ENCODE data around the gene ANKRD22. TPM values are rescaled to one million over a fixed set of nuclear protein-coding genes. Genes with fewer than 3 reads are reported as not detected.

Gene ANKRD22
- total and polyA plus RNA-seq, 10 of the 15 experiments (the other 5 are each of a cell fraction or from before 2014, with no cell fraction given) = 0.30 to 1.3 (median 0.71) TPM

- ChIA-PET SMC1A (ENCODE audit: uncharacterized antibody, unreplicated experiment) (interaction anchor here (1.0 to 7.2 kb wide), 2 partner anchors 31 to 65 kb away, joined by 5 to 82 read pairs; no protein-coding TSS in a partner anchor), CTCF (interaction anchor here (11.9 kb wide), 1 partner anchor 32 kb away, joined by 160 read pairs; no protein-coding TSS in a partner anchor), POLR2A (no interaction called here), RAD21 (ENCODE audit: unreplicated experiment) (no interaction called here)
- H3K79me2 ChIP-seq (ENCODE audit: control insufficient read depth, insufficient read depth, low read length) = no peaks in the 10 kb centered on the region
- H3K36me3 ChIP-seq (ENCODE audit: control insufficient read depth in 2 of 2, insufficient read depth in 2 of 2, low read length in 1 of 2) = no peaks in the 10 kb centered on the region
- no peak overlapping the region for H3K4me3 ChIP-seq
- FAIRE-seq (no peak), ATAC-seq (no peak), DNase-seq (ENCODE audit: low read depth, low spot score) (no peak)
- no TSS peak for BruUV-seq (replicated peaks)
- intact Hi-C loops (cut with micrococcal nuclease; ENCODE audit: unreplicated experiment) = no loop called here
- H3K4me1 ChIP-seq (ENCODE audit: control insufficient read depth, insufficient read depth, low read length) = no peaks in the 10 kb centered on the region
- no peaks in the 10 kb centered on the region for H3K9me3 ChIP-seq (replicated peaks; ENCODE audit: control insufficient read depth, insufficient read depth, low read length)
- no peak overlapping the region for H2AFZ ChIP-seq (ENCODE audit: control insufficient read depth, low read depth, low read length)
- no peaks in the 10 kb centered on the region for H4K20me1 ChIP-seq (ENCODE audit: control insufficient read depth, insufficient read depth)
- no peaks in the 10 kb centered on the region for H3K27me3 ChIP-seq (replicated peaks in 1 of 2; ENCODE audit: control insufficient read depth in 2 of 2, insufficient read depth in 2 of 2, low read length in 1 of 2)
- no peak overlapping the region for H3K27ac ChIP-seq (ENCODE audit: control insufficient read depth, insufficient read depth)
- WGBS (ENCODE audit: insufficient coverage, insufficient replicate concordance, low lambda C conversion rate, missing lambda C conversion rate) = 95% methylated on average over 2 of the region's 2 CpGs
- no peak for TF ChIP-seq ZSCAN29 (IDR thresholded peaks at IDR 0.05)
- no peak for TF ChIP-seq PKNOX1 (IDR thresholded peaks at IDR 0.05)
- TF ChIP-seq ZZZ3 (IDR thresholded peaks at IDR 0.05; ENCODE audit: control insufficient read depth, insufficient read length, low read depth) = no peak
- TF ChIP-seq DPF2 (IDR thresholded peaks at IDR 0.05) = no peak
- no peak for TF ChIP-seq ZNF207 (IDR thresholded peaks at IDR 0.05; ENCODE audit: borderline replicate concordance)
- TF ChIP-seq PAX5 (IDR thresholded peaks at IDR 0.05; ENCODE audit: borderline replicate concordance, low read depth, low read length) = no peak
- no peak for TF ChIP-seq SREBF1 (IDR thresholded peaks at IDR 0.05; ENCODE audit: low read length)
- no peak for TF ChIP-seq RAD21 (IDR thresholded peaks at IDR 0.05; ENCODE audit: insufficient read depth, low read depth, low read length)
- no peak for TF ChIP-seq SKIL (IDR thresholded peaks at IDR 0.05; ENCODE audit: low read depth, poor library complexity, severe bottlenecking)
- in situ Hi-C loops (cut with MboI) = no loop called here
- H3K9ac ChIP-seq (ENCODE audit: control insufficient read depth, insufficient read depth, low read length) = no peak overlapping the region
- H3K4me2 ChIP-seq (ENCODE audit: control insufficient read depth, insufficient read depth) = no peak overlapping the region
Observed at GRCh38 chr10:88866454-88866853, 14.8 kb upstream of the ANKRD22 start.

All from GM12878 (cell line).